Right hindlimb (tissue), 1 donor: ENCODE data around the gene NKTR.

Experiments
- DNase-seq: peaks from one replicate; pipeline ENCODE4 v3.0.0-alpha.2; 2018

Gene NKTR

GRCh38 chr3:42697289-42698051 lies 97.0 kb downstream of the NKTR start:
- no peak for DNase-seq
